ENCODE results near the gene FGF9.

DNA sequence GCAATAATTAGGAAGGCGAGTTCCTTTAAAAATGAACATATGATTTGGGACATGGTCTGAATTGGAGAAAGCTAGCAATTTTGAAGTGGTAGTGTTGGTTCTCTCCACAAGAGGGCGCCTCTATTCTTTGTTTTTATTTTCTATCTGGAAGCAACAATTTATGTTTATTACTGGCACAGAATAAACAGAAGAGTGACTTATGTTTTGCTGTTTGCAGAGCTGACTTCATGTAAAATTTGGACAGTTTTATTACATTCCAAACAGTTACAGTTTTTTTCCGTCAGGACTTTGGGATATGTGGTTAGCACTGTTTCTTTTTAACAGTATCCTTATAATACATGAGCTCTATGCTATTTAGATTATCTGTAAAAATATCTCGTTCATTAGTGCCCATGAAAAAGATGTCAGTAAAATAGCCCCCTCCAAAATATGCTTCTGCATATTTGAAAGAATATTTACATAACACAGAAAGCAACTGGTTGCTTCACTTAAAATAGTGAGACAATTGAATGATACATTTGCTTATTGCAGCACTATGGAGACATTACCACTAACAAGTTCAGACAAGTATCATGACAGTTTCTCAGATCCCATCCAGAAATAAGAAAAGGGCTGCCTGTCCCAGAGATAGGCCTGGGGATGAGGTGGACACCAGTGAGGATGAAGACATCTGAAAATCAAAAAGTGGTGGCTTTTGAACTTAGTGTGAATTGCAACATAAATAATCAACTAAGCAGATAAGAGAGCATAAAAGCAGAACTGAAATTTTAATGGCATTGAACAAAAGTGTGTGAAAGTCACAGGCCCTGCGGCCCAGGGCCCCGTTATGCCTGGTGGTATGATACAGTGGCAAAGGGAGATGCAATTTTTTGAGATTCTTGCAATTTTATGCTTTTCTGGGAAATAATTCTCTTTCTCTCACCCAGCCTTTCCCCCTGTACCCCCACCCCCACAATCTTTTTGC lies 32.3 kb upstream of the FGF9 start:
- TF ChIP-seq MAFK (IDR thresholded peaks at IDR 0.05; ENCODE audit: partially characterized antibody) (no peak), POLR2AphosphoS2 (conservative IDR thresholded peaks at IDR 0.05; ENCODE audit: low read length) (no peak), JUN (IDR thresholded peaks at IDR 0.05) (no peak), POLR2A (IDR thresholded peaks at IDR 0.05; ENCODE audit: low read length) (no peak), CHD2 (IDR thresholded peaks at IDR 0.05; ENCODE audit: low read length, partially characterized antibody) (no peak), BHLHE40 (IDR thresholded peaks at IDR 0.05; ENCODE audit: low read depth, low read length) (no peak), RAD21 (conservative IDR thresholded peaks at IDR 0.05 in 1 of 2, IDR thresholded peaks at IDR 0.05 in 1 of 2) (peak; percentile 52 to 59), SREBF2 (IDR thresholded peaks at IDR 0.05) (no peak), PHF8 (IDR thresholded peaks at IDR 0.05; ENCODE audit: borderline replicate concordance, low read depth) (no peak)
- TF ChIP-seq, protein P1, sequence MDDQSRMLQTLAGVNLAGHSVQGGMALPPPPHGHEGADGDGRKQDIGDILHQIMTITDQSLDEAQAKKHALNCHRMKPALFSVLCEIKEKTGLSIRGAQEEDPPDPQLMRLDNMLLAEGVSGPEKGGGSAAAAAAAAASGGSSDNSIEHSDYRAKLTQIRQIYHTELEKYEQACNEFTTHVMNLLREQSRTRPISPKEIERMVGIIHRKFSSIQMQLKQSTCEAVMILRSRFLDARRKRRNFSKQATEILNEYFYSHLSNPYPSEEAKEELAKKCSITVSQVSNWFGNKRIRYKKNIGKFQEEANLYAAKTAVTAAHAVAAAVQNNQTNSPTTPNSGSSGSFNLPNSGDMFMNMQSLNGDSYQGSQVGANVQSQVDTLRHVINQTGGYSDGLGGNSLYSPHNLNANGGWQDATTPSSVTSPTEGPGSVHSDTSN (IDR thresholded peaks at IDR 0.05): no peak
- TF ChIP-seq, protein P2, sequence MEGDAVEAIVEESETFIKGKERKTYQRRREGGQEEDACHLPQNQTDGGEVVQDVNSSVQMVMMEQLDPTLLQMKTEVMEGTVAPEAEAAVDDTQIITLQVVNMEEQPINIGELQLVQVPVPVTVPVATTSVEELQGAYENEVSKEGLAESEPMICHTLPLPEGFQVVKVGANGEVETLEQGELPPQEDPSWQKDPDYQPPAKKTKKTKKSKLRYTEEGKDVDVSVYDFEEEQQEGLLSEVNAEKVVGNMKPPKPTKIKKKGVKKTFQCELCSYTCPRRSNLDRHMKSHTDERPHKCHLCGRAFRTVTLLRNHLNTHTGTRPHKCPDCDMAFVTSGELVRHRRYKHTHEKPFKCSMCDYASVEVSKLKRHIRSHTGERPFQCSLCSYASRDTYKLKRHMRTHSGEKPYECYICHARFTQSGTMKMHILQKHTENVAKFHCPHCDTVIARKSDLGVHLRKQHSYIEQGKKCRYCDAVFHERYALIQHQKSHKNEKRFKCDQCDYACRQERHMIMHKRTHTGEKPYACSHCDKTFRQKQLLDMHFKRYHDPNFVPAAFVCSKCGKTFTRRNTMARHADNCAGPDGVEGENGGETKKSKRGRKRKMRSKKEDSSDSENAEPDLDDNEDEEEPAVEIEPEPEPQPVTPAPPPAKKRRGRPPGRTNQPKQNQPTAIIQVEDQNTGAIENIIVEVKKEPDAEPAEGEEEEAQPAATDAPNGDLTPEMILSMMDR (IDR thresholded peaks at IDR 0.05): peak; percentile 61
- TF ChIP-seq, protein P3, sequence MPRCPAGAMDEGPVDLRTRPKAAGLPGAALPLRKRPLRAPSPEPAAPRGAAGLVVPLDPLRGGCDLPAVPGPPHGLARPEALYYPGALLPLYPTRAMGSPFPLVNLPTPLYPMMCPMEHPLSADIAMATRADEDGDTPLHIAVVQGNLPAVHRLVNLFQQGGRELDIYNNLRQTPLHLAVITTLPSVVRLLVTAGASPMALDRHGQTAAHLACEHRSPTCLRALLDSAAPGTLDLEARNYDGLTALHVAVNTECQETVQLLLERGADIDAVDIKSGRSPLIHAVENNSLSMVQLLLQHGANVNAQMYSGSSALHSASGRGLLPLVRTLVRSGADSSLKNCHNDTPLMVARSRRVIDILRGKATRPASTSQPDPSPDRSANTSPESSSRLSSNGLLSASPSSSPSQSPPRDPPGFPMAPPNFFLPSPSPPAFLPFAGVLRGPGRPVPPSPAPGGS (IDR thresholded peaks at IDR 0.05): no peak
- TF ChIP-seq, protein P4, sequence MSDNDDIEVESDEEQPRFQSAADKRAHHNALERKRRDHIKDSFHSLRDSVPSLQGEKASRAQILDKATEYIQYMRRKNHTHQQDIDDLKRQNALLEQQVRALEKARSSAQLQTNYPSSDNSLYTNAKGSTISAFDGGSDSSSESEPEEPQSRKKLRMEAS (IDR thresholded peaks at IDR 0.05): no peak

All from A549 (cell line).